Effector memory CD8-positive, alpha-beta T cell (primary cell): ENCODE results near the gene PEX6.
"Not testable (repeated sequence)": the region's sequence is repeated elsewhere in the genome, so short reads cannot be mapped to it uniquely, and the experiment has no call there.

ENCODE experiments used
- ATAC-seq: fragments of 150-1000 bp; cut with Tn5 transposase; replicated peaks from 2 replicates; pipeline ENCODE4 v1.10.0; 2021; ENCODE audit warnings: mild to moderate bottlenecking, moderate library complexity
- DNase-seq, 3 experiments: peaks; one replicate each; pipeline ENCODE4 v3.0.0; 2021
- H3K27ac Mint-ChIP-seq, 2 donors: one replicate each; pipeline ENCODE4 v1.8.0; 2022; ENCODE audit warnings: mild to moderate bottlenecking in 2 of 2, mixed read lengths in 2 of 2, moderate library complexity in 2 of 2
- H3K27me3 Mint-ChIP-seq, 2 donors: one replicate each; pipeline ENCODE4 v1.8.0; 2022; ENCODE audit warnings: mixed read lengths in 2 of 2
- H3K36me3 Mint-ChIP-seq: one replicate; pipeline ENCODE4 v1.8.0; 2022; ENCODE audit warnings: mild to moderate bottlenecking, moderate library complexity, mixed read lengths; ENCODE audit not compliant: insufficient read depth
- H3K4me1 Mint-ChIP-seq, 2 donors: one replicate each; pipeline ENCODE4 v1.8.0; 2022; ENCODE audit warnings: low read depth in 2 of 2, mixed read lengths in 2 of 2
- H3K4me3 Mint-ChIP-seq, 2 donors: one replicate each; pipeline ENCODE4 v1.8.0; 2022; ENCODE audit warnings: mild to moderate bottlenecking in 2 of 2, mixed read lengths in 2 of 2, moderate library complexity in 2 of 2
- H3K9me3 Mint-ChIP-seq, 2 donors: one replicate each; pipeline ENCODE4 v1.8.0; 2022; ENCODE audit warnings: mixed read lengths in 2 of 2

The PEX6 gene

GRCh38 chr6:43013097-43013842 lies 34.3 kb upstream of the PEX6 start:
- H3K4me3 Mint-ChIP-seq: peak overlapping the region; percentile 90 to 95
- H3K4me1 Mint-ChIP-seq: peaks cover 42 to 54% of the 10 kb centered on the region in 2 donors
- H3K9me3 Mint-ChIP-seq: no peaks in the 10 kb centered on the region
- peaks cover 21% of the 10 kb centered on the region for H3K36me3 Mint-ChIP-seq
- peak; percentile 21 for ATAC-seq
- peak overlapping the region; percentile 94 to 97 for H3K27ac Mint-ChIP-seq
- DNase-seq: peak in 1 of 3 experiments; percentile 3
- H3K27me3 Mint-ChIP-seq: no peaks in the 10 kb centered on the region

GRCh38 chr6:43012364-43012763 lies 33.4 kb upstream of the PEX6 start:
- Mint-ChIP-seq H3K9me3 (no peaks in the 10 kb centered on the region), H3K27me3 (no peaks in the 10 kb centered on the region), H3K4me1 (peaks cover 42 to 46% of the 10 kb centered on the region in 2 donors), H3K36me3 (peaks cover 21% of the 10 kb centered on the region), H3K27ac (peak overlapping the region; percentile 94 to 97), H3K4me3 (peak overlapping the region; percentile 90 to 95)
- DNase-seq (no peak), ATAC-seq (no peak)

GRCh38 chr6:43011207-43011606 lies 32.2 kb upstream of the PEX6 start:
- Mint-ChIP-seq H3K4me3 (no peak overlapping the region), H3K27me3 (no peaks in the 10 kb centered on the region), H3K36me3 (peaks cover 23% of the 10 kb centered on the region), H3K9me3 (no peaks in the 10 kb centered on the region), H3K27ac (peak overlapping the region; percentile 22 to 41), H3K4me1 (peaks cover 34 to 39% of the 10 kb centered on the region in 2 donors)
- DNase-seq (no peak), ATAC-seq (no peak)

- Mint-ChIP-seq H3K27me3 (no peaks in the 10 kb centered on the region), H3K36me3 (peaks cover 31% of the 10 kb centered on the region), H3K27ac (no peak overlapping the region), H3K4me3 (no peak overlapping the region), H3K4me1 (peaks cover 26% of the 10 kb centered on the region in 2 donors), H3K9me3 (no peaks in the 10 kb centered on the region)
- ATAC-seq: no peak
- DNase-seq: peak in 1 of 3 experiments; percentile 36
These were observed 30.1 kb upstream of the PEX6 start for GRCh38 chr6:43009124-43009523.

GRCh38 chr6:43007126-43007525 lies 28.1 kb upstream of the PEX6 start:
- peaks cover 29% of the 10 kb centered on the region for H3K36me3 Mint-ChIP-seq
- no peak for DNase-seq
- peaks cover 6 to 8% of the 10 kb centered on the region in 2 donors for H3K4me1 Mint-ChIP-seq
- H3K27ac Mint-ChIP-seq: no peak overlapping the region
- H3K9me3 Mint-ChIP-seq: no peaks in the 10 kb centered on the region
- H3K27me3 Mint-ChIP-seq: no peaks in the 10 kb centered on the region
- no peak for ATAC-seq
- H3K4me3 Mint-ChIP-seq: no peak overlapping the region

- no peaks in the 10 kb centered on the region for H3K27me3 Mint-ChIP-seq
- peaks cover 29% of the 10 kb centered on the region for H3K36me3 Mint-ChIP-seq
- no peak overlapping the region for H3K4me3 Mint-ChIP-seq
- H3K4me1 Mint-ChIP-seq: peaks cover 0 to 2% of the 10 kb centered on the region in 2 donors
- no peaks in the 10 kb centered on the region for H3K9me3 Mint-ChIP-seq
- H3K27ac Mint-ChIP-seq: peak overlapping the region in 1 of 2 donors; percentile 78
- no peak for DNase-seq
- ATAC-seq: no peak
These were observed 27.3 kb upstream of the PEX6 start for GRCh38 chr6:43006251-43006650.

GRCh38 chr6:43005844-43006243 lies 26.9 kb upstream of the PEX6 start:
- Mint-ChIP-seq H3K27ac (peak overlapping the region in 1 of 2 donors; percentile 78), H3K36me3 (peaks cover 32% of the 10 kb centered on the region), H3K27me3 (no peaks in the 10 kb centered on the region), H3K4me3 (no peak overlapping the region), H3K9me3 (no peaks in the 10 kb centered on the region), H3K4me1 (peaks cover 0 to 2% of the 10 kb centered on the region in 2 donors)
- ATAC-seq: no peak
- no peak for DNase-seq

- Mint-ChIP-seq H3K27me3 (no peaks in the 10 kb centered on the region), H3K9me3 (no peaks in the 10 kb centered on the region)
- no peak for ATAC-seq
These were observed 22.9 kb upstream of the PEX6 start for GRCh38 chr6:43001843-43002242.

GRCh38 chr6:42998205-42998604 lies 19.2 kb upstream of the PEX6 start:
- H3K9me3 Mint-ChIP-seq, H3K4me1 Mint-ChIP-seq, H3K27ac Mint-ChIP-seq, H3K4me3 Mint-ChIP-seq, DNase-seq, ATAC-seq, H3K27me3 Mint-ChIP-seq: not testable (repeated sequence)
- H3K36me3 Mint-ChIP-seq: peaks cover 24% of the 10 kb centered on the region

More at GRCh38 chr6:43001843-43002242, 22.9 kb upstream of the PEX6 start:
- Mint-ChIP-seq H3K4me3 (no peak overlapping the region), H3K27ac (no peak overlapping the region), H3K36me3 (peaks cover 25% of the 10 kb centered on the region), H3K4me1 (peaks cover 0 to 6% of the 10 kb centered on the region in 2 donors)
- DNase-seq: no peak

GRCh38 chr6:42996513-42996912 lies 17.5 kb upstream of the PEX6 start:
- no peak for DNase-seq
- Mint-ChIP-seq H3K27ac (peak overlapping the region in 1 of 2 donors; percentile 47), H3K36me3 (peaks cover 18% of the 10 kb centered on the region), H3K4me1 (peaks cover 0 to 5% of the 10 kb centered on the region in 2 donors), H3K9me3 (no peaks in the 10 kb centered on the region), H3K4me3 (no peak overlapping the region), H3K27me3 (no peaks in the 10 kb centered on the region)
- no peak for ATAC-seq

GRCh38 chr6:42993445-42993844 lies 14.5 kb upstream of the PEX6 start:
- no peak overlapping the region for H3K4me3 Mint-ChIP-seq
- no peaks in the 10 kb centered on the region for H3K27me3 Mint-ChIP-seq
- H3K9me3 Mint-ChIP-seq: no peaks in the 10 kb centered on the region
- DNase-seq (no peak), ATAC-seq (no peak)
- H3K36me3 Mint-ChIP-seq: peaks cover 26% of the 10 kb centered on the region
- H3K4me1 Mint-ChIP-seq: peaks cover 6 to 9% of the 10 kb centered on the region in 2 donors
- peak overlapping the region in 1 of 2 donors; percentile 67 for H3K27ac Mint-ChIP-seq

GRCh38 chr6:42989923-42990322 lies 10.9 kb upstream of the PEX6 start:
- Mint-ChIP-seq H3K4me3 (no peak overlapping the region), H3K27ac (no peak overlapping the region), H3K36me3 (peaks cover 31% of the 10 kb centered on the region), H3K4me1 (peaks cover 35 to 41% of the 10 kb centered on the region in 2 donors), H3K27me3 (no peaks in the 10 kb centered on the region), H3K9me3 (no peaks in the 10 kb centered on the region)
- no peak for ATAC-seq
- DNase-seq: no peak

- peaks cover 43 to 51% of the 10 kb centered on the region in 2 donors for H3K4me1 Mint-ChIP-seq
- no peaks in the 10 kb centered on the region for H3K27me3 Mint-ChIP-seq
- no peak for ATAC-seq
- H3K4me3 Mint-ChIP-seq: no peak overlapping the region
- H3K36me3 Mint-ChIP-seq: peaks cover 29% of the 10 kb centered on the region
- H3K27ac Mint-ChIP-seq: peak overlapping the region; percentile 32 to 63
- no peaks in the 10 kb centered on the region for H3K9me3 Mint-ChIP-seq
- no peak for DNase-seq
These were observed 9.6 kb upstream of the PEX6 start for GRCh38 chr6:42988486-42989020.
